ENCODE measurements around the gene PSMB9.
"Not testable (repeated sequence)": the region's sequence is repeated elsewhere in the genome, so short reads cannot be mapped to it uniquely, and the experiment has no call there.

PSMB9 gene

DNA sequence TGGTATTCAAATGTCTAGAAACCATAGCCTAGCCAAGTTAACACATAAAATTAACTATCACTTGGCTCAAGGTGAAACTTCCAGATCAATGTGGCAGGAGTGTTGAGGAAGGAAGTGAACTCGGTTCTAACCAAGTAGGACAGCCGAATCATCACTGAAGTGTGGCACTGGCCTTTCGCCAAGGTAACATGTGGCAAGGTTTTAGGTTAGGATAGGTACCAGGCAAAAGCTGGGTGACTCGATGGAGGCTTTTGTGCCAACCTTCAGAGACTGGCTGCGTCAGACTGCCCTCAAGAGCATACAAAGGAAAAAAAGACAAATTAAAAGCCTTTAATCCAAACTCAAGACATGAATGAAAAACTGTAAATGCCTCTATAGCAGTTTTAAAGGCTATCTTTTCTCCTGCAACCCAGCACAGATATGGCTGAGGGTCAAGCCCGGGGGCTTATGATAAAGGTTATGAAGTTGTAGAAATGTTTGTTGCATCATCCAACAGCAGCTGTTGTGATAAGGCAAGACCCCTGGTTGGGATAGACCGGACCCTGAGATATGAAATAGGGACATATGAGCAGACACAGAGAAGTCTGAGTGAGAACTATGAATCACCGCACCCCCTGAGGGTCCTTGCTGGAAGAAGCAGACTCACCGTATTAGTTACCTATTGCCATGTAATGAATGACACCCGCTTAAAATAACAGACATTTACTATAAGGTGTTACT, 11.9 kb downstream of the PSMB9 start:
- DNase-seq, result no peak

GRCh38 chr6:32867022-32867477, 13.1 kb downstream of the PSMB9 start:
- DNase-seq, result no peak

DNA sequence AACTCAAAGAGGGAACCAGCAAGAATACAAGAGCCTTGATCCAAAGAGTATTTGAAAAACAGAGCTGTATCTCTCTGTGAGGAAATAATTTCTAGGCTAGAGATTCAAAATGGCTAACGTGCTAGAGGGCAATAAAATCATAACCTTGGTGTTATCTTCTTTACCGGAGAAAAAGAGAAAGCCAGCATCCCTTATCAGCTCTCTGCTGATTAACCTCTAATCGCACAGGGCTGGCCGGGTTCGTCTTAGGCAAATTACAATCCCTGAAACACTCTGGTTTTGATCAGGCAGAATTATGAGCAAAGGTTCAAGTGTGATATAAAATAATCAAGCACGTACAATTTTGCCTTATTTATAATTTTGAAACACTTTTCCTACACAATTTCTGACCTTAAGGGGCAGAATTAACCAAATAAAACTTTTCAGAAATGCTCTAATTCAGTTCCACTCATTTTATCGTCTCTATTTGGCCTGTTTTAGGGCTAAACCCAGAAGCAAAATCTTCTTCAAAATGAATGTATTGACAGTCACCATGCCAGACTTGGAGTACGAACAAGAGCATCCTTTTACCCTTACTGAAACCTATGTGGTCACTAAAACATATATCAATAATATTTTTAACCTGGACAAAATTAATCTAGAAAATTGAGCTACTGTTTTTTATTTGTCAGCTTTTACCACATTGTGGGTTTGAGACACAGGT, 13.7 kb downstream of the PSMB9 start:
- DNase-seq, result no peak

DNA sequence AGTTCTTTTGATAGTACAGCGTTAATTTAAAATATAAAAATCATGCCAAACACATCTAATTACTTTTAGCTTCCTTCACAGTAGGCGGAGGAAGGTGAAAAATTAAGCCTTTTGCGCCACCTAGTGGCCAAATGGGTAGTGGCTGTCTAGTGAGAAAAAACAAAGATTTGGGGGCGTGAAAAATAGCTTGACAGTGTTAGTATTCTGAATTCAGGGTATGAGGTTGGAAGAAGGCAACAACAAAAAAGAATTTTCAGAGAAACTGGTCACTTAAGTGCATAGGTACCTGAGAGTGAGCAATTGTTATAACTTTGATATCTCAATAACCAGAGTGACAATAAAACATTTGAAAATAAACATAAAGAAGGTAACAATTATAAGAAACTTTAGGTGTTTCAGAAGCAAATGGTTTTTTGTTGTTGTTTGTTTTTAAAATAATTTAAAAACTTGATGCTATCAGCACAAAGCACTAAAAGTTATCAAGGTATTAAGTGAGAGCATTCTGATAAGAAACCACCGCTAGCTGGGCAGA, 14.3 kb downstream of the PSMB9 start:
- peak; percentile 60 for DNase-seq

DNA sequence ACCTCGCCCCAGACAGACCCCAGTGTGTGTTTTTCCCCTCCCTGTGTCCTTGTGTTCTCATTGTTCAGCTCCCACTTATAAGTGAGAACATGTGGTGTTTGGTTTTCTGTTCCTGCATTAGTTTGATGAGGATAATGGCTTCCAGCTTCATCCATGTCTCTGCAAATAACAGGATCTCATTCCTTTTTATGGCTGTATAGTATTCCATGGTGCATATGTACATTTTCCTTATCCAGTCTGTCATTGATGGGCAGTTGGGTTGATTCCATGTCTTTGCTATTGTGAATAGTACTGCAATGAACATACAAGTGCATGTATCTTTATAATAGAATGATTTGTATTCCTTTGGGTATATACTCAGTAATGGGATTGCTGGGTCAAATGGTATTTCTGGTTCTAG, 20.0 kb downstream of the PSMB9 start:
- not testable (repeated sequence) for DNase-seq

DNA sequence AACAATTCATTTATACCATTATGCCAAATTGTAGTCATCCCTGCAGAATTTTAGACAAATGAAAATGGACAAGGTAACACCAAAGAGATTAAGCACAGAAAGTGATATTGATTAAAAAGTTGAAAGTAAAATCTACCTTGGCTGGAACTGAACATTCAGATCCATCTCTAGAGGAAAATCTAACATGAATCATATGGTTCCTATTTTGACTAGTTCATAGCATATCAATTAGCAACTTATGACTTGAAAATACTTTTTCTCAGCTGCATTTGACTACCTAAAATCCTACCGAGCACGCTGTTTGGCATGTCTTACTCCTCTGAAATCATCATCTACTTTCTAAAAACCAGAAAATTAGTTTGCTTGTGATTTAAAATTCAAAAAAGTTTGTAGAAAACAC, 22.6 kb downstream of the PSMB9 start:
- no peak for DNase-seq

GRCh38 chr6:32879691-32880090, 25.7 kb downstream of the PSMB9 start:
- DNase-seq, result no peak

DNA sequence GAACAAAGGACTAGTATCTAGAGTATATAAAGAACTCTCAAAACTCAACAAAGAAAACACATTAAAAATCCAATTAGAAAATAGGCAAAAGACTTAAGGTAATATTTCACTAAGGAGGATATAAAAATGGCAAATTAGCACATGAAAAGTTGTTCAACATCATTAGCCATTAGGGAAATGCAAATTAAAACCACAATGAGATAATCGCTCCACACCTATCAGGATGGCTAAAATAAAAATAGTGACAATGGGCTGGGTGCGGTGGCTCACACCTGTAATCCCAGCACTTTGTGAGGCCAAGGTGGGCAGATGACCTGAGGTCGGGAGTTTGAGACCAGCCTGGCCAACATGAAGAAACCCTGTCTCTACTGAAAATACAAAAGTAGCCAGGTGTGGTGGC, 27.0 kb downstream of the PSMB9 start:
- DNase-seq, result not testable (repeated sequence)

GRCh38 chr6:32882879-32883250, 28.9 kb downstream of the PSMB9 start:
- no peak for DNase-seq

- no peak for DNase-seq
Measured at GRCh38 chr6:32883789-32884188, 29.8 kb downstream of the PSMB9 start.

DNA sequence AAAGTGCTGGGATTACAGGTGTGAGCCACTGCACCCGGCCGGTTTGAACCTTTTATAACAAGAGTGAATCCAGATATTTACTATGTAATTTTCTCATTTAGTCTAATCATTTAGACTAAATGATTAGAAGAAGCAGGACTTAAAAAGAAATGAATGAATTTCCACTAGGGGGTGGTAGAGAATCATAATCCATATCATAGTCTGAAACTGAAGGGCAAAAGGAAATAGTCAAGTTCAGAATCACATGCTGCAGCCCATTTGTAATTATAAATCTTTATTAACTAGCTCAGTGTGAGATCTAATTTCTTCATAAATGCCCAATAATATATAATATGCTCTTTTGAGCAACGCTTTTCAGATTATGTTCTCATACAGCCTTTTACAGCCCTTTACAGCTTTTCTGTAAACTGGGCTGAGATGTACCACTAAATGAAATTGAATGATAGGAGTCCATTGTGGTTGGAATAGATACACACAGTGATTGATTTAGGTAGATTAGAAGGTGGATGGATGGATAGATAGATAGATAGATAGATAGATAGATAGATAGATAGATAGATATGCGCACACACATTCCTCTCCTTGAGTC, 31.8 kb downstream of the PSMB9 start:
- peak; percentile 69 for DNase-seq

- DNase-seq, result no peak
Measured at GRCh38 chr6:32886681-32887383, 32.8 kb downstream of the PSMB9 start.

- DNase-seq, result no peak
Measured at GRCh38 chr6:32887616-32888015, 33.6 kb downstream of the PSMB9 start.

DNA sequence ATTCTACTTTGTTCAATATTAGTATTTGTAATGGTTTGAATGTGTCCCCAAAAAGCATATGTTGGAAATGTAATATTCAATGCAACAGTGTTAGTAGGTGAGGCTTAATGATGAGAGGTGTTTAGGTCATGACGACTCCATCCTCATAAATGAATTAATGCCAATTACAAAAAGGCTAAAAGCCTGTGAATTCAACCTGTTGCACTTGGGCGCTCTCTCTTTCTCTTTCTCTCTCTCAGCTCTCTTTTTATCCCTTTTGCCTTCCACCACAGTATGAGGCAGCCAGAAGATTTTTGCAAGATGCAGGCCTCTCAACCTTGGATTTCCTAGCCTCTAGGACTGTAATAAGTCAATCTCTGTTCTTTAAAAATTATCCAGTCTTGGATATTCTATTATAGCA, 34.6 kb downstream of the PSMB9 start:
- no peak for DNase-seq

DNA sequence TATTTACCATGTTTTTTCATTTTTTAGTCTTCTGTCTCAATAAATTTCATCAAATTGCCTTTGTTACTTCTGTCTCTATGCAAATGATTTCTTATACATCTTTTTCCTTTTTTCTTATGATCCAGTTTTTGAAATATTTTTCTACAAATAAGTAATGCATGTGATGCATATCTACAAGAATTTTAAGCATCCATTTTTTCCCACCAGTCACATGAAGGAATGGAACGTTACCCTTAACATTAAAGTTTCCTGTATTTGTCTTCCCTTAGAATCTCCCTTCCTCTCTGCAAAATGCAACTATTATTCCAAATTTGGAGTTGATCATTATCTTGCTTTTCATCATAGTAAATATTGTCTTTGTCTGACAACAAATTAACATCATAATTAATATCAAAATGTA, 35.5 kb downstream of the PSMB9 start:
- no peak for DNase-seq

GRCh38 chr6:32890831-32891230, 36.8 kb downstream of the PSMB9 start:
- DNase-seq, result no peak

DNA sequence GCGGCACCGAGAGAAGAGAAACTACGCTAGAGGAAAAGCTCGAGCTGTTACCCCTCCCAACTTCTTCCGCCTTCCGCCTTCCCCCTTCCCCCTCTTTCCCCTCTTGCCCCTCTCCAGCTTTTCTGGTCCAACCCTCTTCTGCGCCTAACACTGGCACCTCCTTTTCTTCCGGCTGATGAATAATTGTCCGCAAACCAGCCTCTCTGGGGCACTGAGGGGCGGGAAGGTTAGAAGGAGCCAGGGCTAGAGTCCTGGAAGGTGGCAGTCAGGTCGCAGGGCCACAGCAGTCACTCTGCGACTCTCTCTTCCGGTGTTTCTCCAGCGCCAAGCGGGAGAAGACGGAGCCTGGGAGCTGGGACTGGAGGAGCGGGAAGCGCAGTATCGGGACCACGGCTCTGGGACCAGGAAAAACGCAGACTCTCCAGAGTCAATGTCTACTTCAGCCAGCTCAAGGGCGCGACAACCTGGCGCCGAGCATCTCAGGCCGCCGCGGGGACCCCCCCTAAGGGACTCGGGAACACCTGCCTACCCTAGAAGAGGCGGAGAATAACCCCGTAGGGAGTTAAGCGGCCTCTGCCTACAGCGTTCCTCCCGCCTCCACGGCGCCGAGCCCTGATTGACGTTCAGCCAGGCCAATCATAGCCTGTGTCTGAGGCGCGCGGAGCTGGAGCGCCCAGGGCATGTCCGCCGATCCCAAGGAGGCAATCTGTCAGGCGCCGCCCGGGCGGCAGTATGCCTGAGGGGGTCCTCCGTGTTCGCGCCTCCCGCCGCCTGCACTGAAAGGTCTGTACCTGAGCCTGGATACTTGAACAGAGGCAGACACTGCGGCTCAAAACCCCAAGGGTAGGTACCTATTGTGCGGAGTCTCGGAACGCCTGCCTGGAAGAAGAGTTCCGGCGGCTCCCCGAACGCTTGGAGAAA, 40.4 kb downstream of the PSMB9 start:
- DNase-seq, result peak; percentile 93

DNA sequence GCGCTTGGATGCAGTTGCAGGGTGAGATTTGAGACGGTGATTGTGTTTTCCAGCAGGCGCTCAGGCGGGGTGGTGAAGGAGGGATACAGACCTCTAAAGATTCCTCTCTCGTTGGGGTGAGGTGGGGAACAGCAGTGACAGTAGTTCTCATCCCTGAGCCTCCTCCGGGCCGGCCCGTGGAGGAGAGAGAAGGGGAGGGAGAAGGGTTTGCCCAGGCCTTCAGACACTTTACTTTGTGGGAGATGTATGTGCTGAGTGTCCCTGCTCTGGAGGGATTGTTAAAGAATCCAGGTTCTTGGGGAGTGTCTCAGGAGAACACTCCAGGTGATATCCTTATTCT, 41.0 kb downstream of the PSMB9 start:
- no peak for DNase-seq

- DNase-seq, result no peak
Measured at GRCh38 chr6:32903952-32904351, 50.0 kb downstream of the PSMB9 start.

DNA sequence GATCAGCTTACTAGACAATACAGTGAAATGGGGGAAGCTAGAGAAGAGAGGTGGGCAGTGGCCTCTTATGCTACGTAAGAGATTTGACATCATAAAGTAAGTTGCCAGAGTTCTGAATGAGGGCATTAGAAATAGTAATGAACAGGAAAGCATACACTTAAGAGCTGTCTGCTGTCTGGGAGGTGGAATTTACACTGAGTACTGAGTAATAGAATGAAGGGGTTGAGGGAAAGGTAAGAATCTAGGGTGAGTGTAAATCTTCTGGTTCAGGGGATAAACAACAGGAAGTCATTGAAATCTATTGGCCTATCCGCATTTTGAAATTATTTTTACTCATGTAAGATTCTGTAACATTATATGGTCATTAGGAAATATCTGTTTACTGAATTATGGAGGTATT, 51.1 kb downstream of the PSMB9 start:
- no peak for DNase-seq

- no peak for DNase-seq
Measured at GRCh38 chr6:32906539-32906938, 52.5 kb downstream of the PSMB9 start.

DNA sequence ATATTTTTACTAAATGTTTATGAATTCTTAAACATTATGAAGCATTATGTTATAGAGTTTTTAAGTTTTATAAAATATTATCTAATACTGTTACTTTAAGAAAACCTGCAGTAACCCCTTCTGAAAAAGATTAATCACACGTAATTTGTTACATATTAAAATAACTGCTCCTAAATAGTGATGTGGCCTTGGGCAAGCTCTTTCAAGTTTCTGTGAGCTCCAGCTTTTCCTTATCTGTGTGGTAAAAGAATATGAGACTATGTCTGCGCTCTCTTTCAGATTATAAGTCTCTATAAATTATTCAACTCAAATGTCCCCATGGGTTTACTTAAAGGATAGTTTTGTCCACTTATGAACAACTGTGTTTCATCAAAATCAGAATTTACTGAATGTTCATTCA, 54.9 kb downstream of the PSMB9 start:
- DNase-seq, result no peak
